HG02885 (cell line): ENCODE measurements around the gene VSIG10L2.

ENCODE experiments used
- ATAC-seq: cut with Tn5 transposase; IDR thresholded peaks from one replicate; pipeline ENCODE4 v1.9.1; 2021; ENCODE audit warnings: mild to moderate bottlenecking; ENCODE audit not compliant: unreplicated experiment, poor library complexity

Gene VSIG10L2

GRCh38 chr11:125926682-125927081 is 19.2 kb upstream of the VSIG10L2 start:
- ATAC-seq = no peak

GRCh38 chr11:125929445-125930075 is 16.3 kb upstream of the VSIG10L2 start:
- ATAC-seq = no peak

- ATAC-seq = no peak
Observed at GRCh38 chr11:125930076-125930450, 15.8 kb upstream of the VSIG10L2 start.

GRCh38 chr11:125931116-125931515 is 14.7 kb upstream of the VSIG10L2 start:
- ATAC-seq = no peak

GRCh38 chr11:125931668-125932067 is 14.2 kb upstream of the VSIG10L2 start:
- no peak for ATAC-seq

GRCh38 chr11:125932301-125932700 is 13.5 kb upstream of the VSIG10L2 start:
- ATAC-seq = no peak

- ATAC-seq = no peak
Observed at GRCh38 chr11:125933030-125933813, 12.6 kb upstream of the VSIG10L2 start.

- no peak for ATAC-seq
Observed at GRCh38 chr11:125934473-125934872, 11.4 kb upstream of the VSIG10L2 start.

GRCh38 chr11:125935056-125935455 is 10.8 kb upstream of the VSIG10L2 start:
- no peak for ATAC-seq

GRCh38 chr11:125935618-125936199 is 10.1 kb upstream of the VSIG10L2 start:
- ATAC-seq = no peak

- ATAC-seq = no peak
Observed at GRCh38 chr11:125938418-125938817, 7.4 kb upstream of the VSIG10L2 start.

GRCh38 chr11:125939081-125939521 is 6.7 kb upstream of the VSIG10L2 start:
- no peak for ATAC-seq

GRCh38 chr11:125940145-125940544 is 5.7 kb upstream of the VSIG10L2 start:
- no peak for ATAC-seq

- no peak for ATAC-seq
Observed at GRCh38 chr11:125941267-125941618, 4.6 kb upstream of the VSIG10L2 start.

- peak; percentile 56 for ATAC-seq
Observed at GRCh38 chr11:125941619-125942611, 3.9 kb upstream of the VSIG10L2 start.

- no peak for ATAC-seq
Observed at GRCh38 chr11:125942771-125943428, 2.9 kb upstream of the VSIG10L2 start.

- no peak for ATAC-seq
Observed at GRCh38 chr11:125943661-125944349, 2.0 kb upstream of the VSIG10L2 start.

- no peak for ATAC-seq
Observed at GRCh38 chr11:125944350-125945010, 1.4 kb upstream of the VSIG10L2 start.
